Measurements from ENCODE around the gene GALNT9.
"Not testable (repeated sequence)": the region's sequence is repeated elsewhere in the genome, so short reads cannot be mapped to it uniquely, and the experiment has no call there.

The GALNT9 gene

GRCh38 chr12:132358241-132359225, 29.1 kb upstream of the GALNT9 start:
- not testable (repeated sequence) for DNase-seq

GRCh38 chr12:132357623-132358186, 28.3 kb upstream of the GALNT9 start:
- no peak for DNase-seq

GRCh38 chr12:132356691-132357622, 27.6 kb upstream of the GALNT9 start:
- DNase-seq = no peak

GRCh38 chr12:132355742-132356681, 26.6 kb upstream of the GALNT9 start:
- no peak for DNase-seq

- no peak for DNase-seq
Observed at GRCh38 chr12:132354982-132355680, 25.7 kb upstream of the GALNT9 start.

GRCh38 chr12:132354211-132354981, 25.0 kb upstream of the GALNT9 start:
- no peak for DNase-seq

GRCh38 chr12:132353811-132354210, 24.4 kb upstream of the GALNT9 start:
- DNase-seq = no peak

GRCh38 chr12:132352896-132353800, 23.8 kb upstream of the GALNT9 start:
- DNase-seq = no peak

- no peak for DNase-seq
Observed at GRCh38 chr12:132351751-132352495, 22.5 kb upstream of the GALNT9 start.

- DNase-seq = no peak
Observed at GRCh38 chr12:132349501-132350131, 20.2 kb upstream of the GALNT9 start.

GRCh38 chr12:132348176-132348575, 18.8 kb upstream of the GALNT9 start:
- no peak for DNase-seq

GRCh38 chr12:132347176-132347855, 17.9 kb upstream of the GALNT9 start:
- no peak for DNase-seq

- no peak for DNase-seq
Observed at GRCh38 chr12:132346471-132347175, 17.2 kb upstream of the GALNT9 start.

- no peak for DNase-seq
Observed at GRCh38 chr12:132345561-132346200, 16.3 kb upstream of the GALNT9 start.

GRCh38 chr12:132345126-132345525, 15.7 kb upstream of the GALNT9 start:
- DNase-seq = no peak

- no peak for DNase-seq
Observed at GRCh38 chr12:132344601-132345000, 15.2 kb upstream of the GALNT9 start.
